Heart left ventricle (tissue), 16 donors: ENCODE data around the gene ATRAID. TPM values are rescaled to one million over a fixed set of nuclear protein-coding genes. Genes with fewer than 3 reads are reported as not detected.

Source experiments
- ATAC-seq, 4 donors: fragments of 200-7000 bp; cut with Tn5 transposase; one replicate each; pipeline ENCODE4 v1.9.1; 2020 to 2022; ENCODE audit warnings: moderate library complexity in 4 of 4, mild to moderate bottlenecking in 3 of 4, moderate number of reproducible peaks in 1 of 4
- DNase-seq, 5 donors: peaks; one replicate each; pipeline ENCODE4 v3.0.0-alpha.2; 2020
- H3K27ac ChIP-seq, 12 donors: fragments of 200-600 bp; sonication (generic) in 4 of 12; one replicate each; pipeline versions ENCODE4 v1.5.0 to v1.8.0; 2016 to 2022; ENCODE audit warnings: mild to moderate bottlenecking in 2 of 12
- H3K27me3 ChIP-seq, 9 donors: fragments of 200-600 bp; sonication (generic) in 2 of 9; one replicate each; pipeline versions ENCODE4 v1.5.1 to v1.8.0; 2016 to 2022; ENCODE audit warnings: mild to moderate bottlenecking in 3 of 9
- H3K36me3 ChIP-seq, 9 donors: fragments of 200-600 bp; sonication (generic) in 2 of 9; one replicate each; pipeline versions ENCODE4 v1.5.0 to v1.8.0; 2018 to 2022; ENCODE audit warnings: mild to moderate bottlenecking in 2 of 9
- H3K4me1 ChIP-seq, 12 donors: fragments of 200-600 bp; sonication (generic) in 4 of 12; one replicate each; pipeline versions ENCODE4 v1.5.0 to v1.8.0; 2016 to 2022; ENCODE audit warnings: mild to moderate bottlenecking in 3 of 12
- H3K4me3 ChIP-seq, 12 donors: fragments of 200-600 bp; sonication (generic) in 4 of 12; one replicate each; pipeline versions ENCODE4 v1.5.0 to v1.8.0; 2017 to 2022; ENCODE audit warnings: mild to moderate bottlenecking in 9 of 12, moderate library complexity in 4 of 12
- H3K9me3 ChIP-seq, 12 donors: fragments of 200-600 bp; sonication (generic) in 4 of 12; one replicate each; pipeline versions ENCODE4 v1.5.0 to v1.8.0; 2016 to 2022; ENCODE audit warnings: mild to moderate bottlenecking in 1 of 12
- POLR2A ChIP-seq, 2 donors: fragments of 450-650 bp; IDR thresholded peaks; one replicate each; pipeline ENCODE4 v1.6.1; 2017; ENCODE audit warnings: antibody characterized with exemption in 2 of 2, mild to moderate bottlenecking in 2 of 2, moderate library complexity in 2 of 2
- WGBS, 4 donors: extraction: QIAGEN DNeasy Blood & Tissue Kit in 2 of 4; methylation state at CpG; one replicate each; pipeline versions ENCODE4 v1.1.5 to v1.1.7; 2013 to 2018; 5-methylcytosine and 5-hydroxymethylcytosine counted together
- intact Hi-C, 10 donors: fragments of 100-400 bp; cut with DNase I; formaldehyde crosslinking; loops; one replicate each; pipeline versions ENCODE4 v1.11.1 to v1.14.2; 2022
- polyA plus RNA-seq, 2 donors: library from polyadenylated mRNA; stranded (reverse); fragments of 200-250 nt; gene quantifications; one replicate each; pipeline ENCODE4 v1.2.3, GENCODE V29; 2013
- total RNA-seq, 9 donors: library from RNA; depleted of rRNA in 2 of 9; stranded (reverse); fragments of >200 nt in 2 of 9; fragmentation: NEBNext Ultra II Directional in 3 of 9; extraction: Animal tissue kit (Norgen Biotek cat#: 25700) in 3 of 9; gene quantifications; one replicate each; pipeline versions ENCODE4 v1.1.0 to v1.2.4, GENCODE V29; 2016 to 2023
- TF ChIP-seq, protein P1 (sequence below), 12 donors: fragments of 200-600 bp; sonication (generic) in 4 of 12; IDR thresholded peaks; one replicate each; pipeline versions ENCODE4 v1.5.0 to v1.8.0; 2018 to 2022; ENCODE audit warnings: antibody characterized with exemption in 12 of 12, mild to moderate bottlenecking in 5 of 12
- donor health status: ischemic (EF 13 %, LVEDD 7.1; RV severe dilation, severe dysfunction).
- donor health status: healthy with polysubstance abuse.
- donor health status: DM: no; HTN: yes; CAD: no.
- donor health status: DM: no; HTN: no; CAD: no.
- donor health status: ischemic (EF 25% LVEDD 6.9; RV normal size, moderate dysfunction).
- donor health status: ischemic (EF 25% LVEDD 5.7; RV mildly dilated, moderate dysfunction).
- donor health status: healthy.
- donor health status: DM: yes; HTN: yes; CAD: no.
- donor health status: ischemic (EF 35%, LVEDD 5.7; RV mildly dilated, moderate dysfunction).
- donor health status: nonischemic (EF 11% LVEDD 7.7; RV severe dilation, severe dysfunction).
- donor health status: DM: yes; HTN: yes; CAD: no.
- donor health status: PGD.
- donor health status: ischemic (EF 29% LVEDD 5.4; RV normal size, mild dysfunction).
- donor health status: nonischemic (EF 23%, LVEDD 6.1; RV moderate dilation, normal function).

The ATRAID gene
- total and polyA plus RNA-seq, 11 donors: 96.9 to 210 (median 144) TPM

DNA sequence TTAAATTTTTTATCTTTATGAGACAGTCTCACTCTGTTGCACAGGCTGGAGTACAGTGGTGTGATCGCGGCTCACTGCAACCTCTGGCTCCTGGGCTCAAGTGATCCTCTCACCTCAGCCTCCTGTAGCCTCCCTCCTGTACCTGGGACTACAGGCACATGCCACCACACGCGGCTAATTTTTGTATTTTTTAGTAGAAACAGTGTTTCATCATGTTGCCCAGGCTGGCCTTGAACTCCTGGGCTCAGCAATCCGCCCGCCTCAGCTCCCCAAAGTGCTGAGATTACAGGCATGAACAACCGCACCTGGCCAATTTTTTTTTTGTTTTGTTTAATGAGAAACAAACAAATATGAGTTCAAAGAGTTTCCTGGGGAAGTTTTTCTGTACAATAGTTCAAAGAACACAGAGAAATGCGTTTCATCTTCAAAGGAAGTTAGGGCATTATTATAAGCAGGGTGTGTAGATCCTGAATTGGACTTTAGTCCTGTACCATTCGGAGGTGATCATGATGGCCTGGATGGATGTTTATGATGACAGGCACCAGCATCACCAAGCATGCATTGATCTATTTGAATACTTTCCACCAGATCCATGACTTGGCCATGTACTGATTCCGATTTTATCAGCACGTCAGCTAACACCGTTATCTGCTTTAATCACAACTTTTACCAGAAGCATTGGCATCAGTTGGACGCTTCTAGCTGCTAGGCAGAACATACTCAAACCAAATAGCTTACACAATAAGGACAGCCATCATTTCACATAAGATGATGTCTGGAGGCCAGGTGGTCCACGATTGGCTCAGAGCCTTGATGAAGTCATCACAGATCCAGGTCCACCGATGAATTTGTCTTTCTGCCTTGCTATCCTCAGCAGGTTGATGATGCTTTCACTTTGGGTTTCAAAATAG is 34.1 kb upstream of the ATRAID start:
- intact Hi-C loops: no loop called here
- H3K9me3 ChIP-seq: no peaks in the 10 kb centered on the region
- TF ChIP-seq POLR2A (IDR thresholded peaks at IDR 0.05): no peak
- TF ChIP-seq, protein P1, sequence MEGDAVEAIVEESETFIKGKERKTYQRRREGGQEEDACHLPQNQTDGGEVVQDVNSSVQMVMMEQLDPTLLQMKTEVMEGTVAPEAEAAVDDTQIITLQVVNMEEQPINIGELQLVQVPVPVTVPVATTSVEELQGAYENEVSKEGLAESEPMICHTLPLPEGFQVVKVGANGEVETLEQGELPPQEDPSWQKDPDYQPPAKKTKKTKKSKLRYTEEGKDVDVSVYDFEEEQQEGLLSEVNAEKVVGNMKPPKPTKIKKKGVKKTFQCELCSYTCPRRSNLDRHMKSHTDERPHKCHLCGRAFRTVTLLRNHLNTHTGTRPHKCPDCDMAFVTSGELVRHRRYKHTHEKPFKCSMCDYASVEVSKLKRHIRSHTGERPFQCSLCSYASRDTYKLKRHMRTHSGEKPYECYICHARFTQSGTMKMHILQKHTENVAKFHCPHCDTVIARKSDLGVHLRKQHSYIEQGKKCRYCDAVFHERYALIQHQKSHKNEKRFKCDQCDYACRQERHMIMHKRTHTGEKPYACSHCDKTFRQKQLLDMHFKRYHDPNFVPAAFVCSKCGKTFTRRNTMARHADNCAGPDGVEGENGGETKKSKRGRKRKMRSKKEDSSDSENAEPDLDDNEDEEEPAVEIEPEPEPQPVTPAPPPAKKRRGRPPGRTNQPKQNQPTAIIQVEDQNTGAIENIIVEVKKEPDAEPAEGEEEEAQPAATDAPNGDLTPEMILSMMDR (IDR thresholded peaks at IDR 0.05): no peak
- WGBS, 4 donors: 77 to 86% (median 80%) methylated on average over 15 of the region's 15 CpGs
- no peaks in the 10 kb centered on the region for H3K36me3 ChIP-seq
- DNase-seq (no peak), ATAC-seq (no peak)
- no peaks in the 10 kb centered on the region for H3K4me1 ChIP-seq
- H3K4me3 ChIP-seq: no peak overlapping the region
- no peak overlapping the region for H3K27ac ChIP-seq
- H3K27me3 ChIP-seq: peaks cover 0 to 16% (median 0%) of the 10 kb centered on the region in 9 donors

DNA sequence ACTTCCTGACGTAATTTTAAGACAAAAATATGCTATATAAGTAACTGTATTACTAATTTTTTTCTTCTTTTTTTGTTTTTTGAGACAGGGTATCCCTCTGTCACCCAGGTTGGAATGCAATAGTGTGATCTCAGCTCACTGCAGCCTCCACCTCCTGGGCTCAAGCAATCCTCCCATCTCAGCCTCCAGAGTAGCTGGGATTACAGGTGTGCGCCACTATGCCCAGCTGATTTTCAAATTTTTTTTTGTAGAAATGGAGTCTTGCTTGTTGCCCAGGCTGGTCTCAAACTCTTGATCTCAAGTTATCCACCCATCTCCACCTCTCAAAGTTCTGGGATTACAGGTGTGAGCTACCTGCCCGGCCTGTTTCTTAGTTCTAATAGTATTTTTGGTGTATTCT is 33.4 kb upstream of the ATRAID start:
- no peak overlapping the region for H3K4me3 ChIP-seq
- intact Hi-C loops: no loop called here
- H3K36me3 ChIP-seq: no peaks in the 10 kb centered on the region
- WGBS, 4 donors: 83 to 90% (median 88%) methylated on average over 3 of the region's 3 CpGs
- ATAC-seq: no peak
- no peaks in the 10 kb centered on the region for H3K9me3 ChIP-seq
- DNase-seq: no peak
- peaks cover 0 to 16% (median 0%) of the 10 kb centered on the region in 9 donors for H3K27me3 ChIP-seq
- H3K27ac ChIP-seq: no peak overlapping the region
- TF ChIP-seq, protein P1 (IDR thresholded peaks at IDR 0.05): no peak
- no peak for TF ChIP-seq POLR2A (IDR thresholded peaks at IDR 0.05)
- no peaks in the 10 kb centered on the region for H3K4me1 ChIP-seq

DNA sequence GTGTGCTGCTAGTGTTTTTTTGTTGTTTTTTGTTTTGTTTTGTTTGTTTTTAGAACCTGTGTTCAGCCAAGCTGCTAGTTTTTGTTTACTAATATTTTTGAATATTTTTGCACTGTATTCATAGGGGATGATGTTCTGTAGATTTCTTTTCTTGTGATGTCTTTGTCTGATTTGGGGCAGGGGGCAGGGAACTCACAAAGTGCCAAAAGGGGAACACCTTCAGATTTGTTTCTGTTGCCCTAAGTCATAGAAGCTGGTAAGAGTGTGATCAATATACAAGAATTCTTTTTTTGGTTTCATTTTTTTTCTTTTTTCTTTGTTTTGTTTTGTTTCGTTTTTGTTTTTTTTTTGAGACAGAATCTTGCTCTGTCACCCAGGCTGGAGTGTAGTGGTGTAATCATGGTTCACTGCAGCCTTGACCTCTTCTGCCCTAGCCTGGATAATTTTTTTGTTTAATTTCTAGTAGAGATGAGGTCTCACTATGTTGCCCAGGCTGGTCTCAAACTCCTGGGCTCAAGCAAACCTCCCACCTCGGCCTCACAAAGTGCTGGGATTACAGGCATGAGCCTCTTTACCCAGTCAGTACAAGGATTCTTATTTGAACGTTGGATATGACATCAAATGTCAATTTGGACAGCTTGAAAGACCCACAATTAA is 32.4 kb upstream of the ATRAID start:
- Histone ChIP-seq H3K27me3 (peaks cover 0 to 16% (median 0%) of the 10 kb centered on the region in 9 donors), H3K4me3 (no peak overlapping the region), H3K27ac (no peak overlapping the region), H3K9me3 (no peaks in the 10 kb centered on the region), H3K36me3 (no peaks in the 10 kb centered on the region), H3K4me1 (peaks cover 0 to 7% (median 0%) of the 10 kb centered on the region in 12 donors)
- no peak for TF ChIP-seq POLR2A (IDR thresholded peaks at IDR 0.05)
- TF ChIP-seq, protein P1 (IDR thresholded peaks at IDR 0.05): no peak
- ATAC-seq (no peak), DNase-seq (no peak)
- 58 to 72% (median 66%) methylated on average over 3 of the region's 3 CpGs for WGBS, 4 donors
- intact Hi-C loops: no loop called here

DNA sequence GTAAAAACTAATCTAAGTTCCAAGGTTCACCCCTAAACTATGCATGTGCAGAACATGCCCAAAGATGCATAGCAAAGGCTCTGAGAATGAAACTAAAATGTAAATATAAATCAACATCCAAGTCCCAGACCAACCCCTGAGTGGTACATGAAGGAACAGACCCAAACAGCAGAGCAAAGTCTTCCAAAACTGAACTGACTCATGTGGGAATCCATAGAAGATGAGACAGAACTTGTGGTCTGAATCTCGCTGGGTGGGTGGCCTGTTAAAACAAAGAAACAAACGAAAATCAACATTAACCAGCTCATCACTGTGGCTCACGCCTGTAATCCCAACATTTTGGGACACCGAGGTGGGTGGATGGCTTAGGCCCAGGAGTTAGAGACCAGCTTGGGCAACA is 29.5 kb upstream of the ATRAID start:
- no peak overlapping the region for H3K27ac ChIP-seq
- 64 to 85% (median 73%) methylated on average over 4 of the region's 4 CpGs for WGBS, 4 donors
- TF ChIP-seq, protein P1 (IDR thresholded peaks at IDR 0.05): no peak
- no peak for TF ChIP-seq POLR2A (IDR thresholded peaks at IDR 0.05)
- no peaks in the 10 kb centered on the region for H3K9me3 ChIP-seq
- intact Hi-C loops: no loop called here
- no peak overlapping the region for H3K4me3 ChIP-seq
- DNase-seq: no peak
- peaks cover 0 to 7% (median 0%) of the 10 kb centered on the region in 9 donors for H3K27me3 ChIP-seq
- peaks cover 0 to 18% (median 9%) of the 10 kb centered on the region in 12 donors for H3K4me1 ChIP-seq
- H3K36me3 ChIP-seq: no peaks in the 10 kb centered on the region
- ATAC-seq: no peak
